HepG2 (cell line): Measurements from ENCODE around the gene MGAT5. TPM values are rescaled to one million over a fixed set of nuclear protein-coding genes. Genes with fewer than 3 reads are reported as not detected.

Experiments
- ATAC-seq: fragments of 200-7000 bp; cut with Tn5 transposase; 3 replicates; pipeline ENCODE4 v1.9.1; 2020; ENCODE audit warnings: mild to moderate bottlenecking, moderate library complexity
- BruUV-seq: library from RNA; stranded (reverse); fragments of 400-500 nt; replicated peaks from 2 replicates; lab custom pipeline; 2021; lab: Mats Ljungman, UMichigan
- CTCF ChIA-PET: fragments of 300-600 bp; formaldehyde crosslinking; extraction: SDS; loops from one replicate; lab custom pipeline; 2021; ENCODE audit warnings: low total read pairs, inconsistent platforms, low intra/inter-chr PET ratio; lab: Yijun Ruan, JAX
- POLR2A ChIA-PET: fragments of 350-600 bp; sonication (Branson Sonifier 250); formaldehyde crosslinking; loops from one replicate; lab custom pipeline; 2020; ENCODE audit warnings: antibody characterized with exemption, inconsistent platforms; lab: Yijun Ruan, JAX
- DNase-seq: peaks from one replicate; pipeline ENCODE4 v3.0.0-alpha.2; 2015; ENCODE audit warnings: low spot score
- FAIRE-seq: peaks from 3 replicates; lab custom pipeline; 2011; peaks lifted over from hg19 to GRCh38; lab: Jason Lieb, UNC
- H2AFZ ChIP-seq: one replicate; pipeline ENCODE4 v1.6.1; 2011; ENCODE audit warnings: low read length, inconsistent platforms
- H3K27ac ChIP-seq: fragments of 300-600 bp; 3 replicates; pipeline ENCODE4 v1.8.0; 2011; ENCODE audit warnings: mixed run types, mild to moderate bottlenecking, mixed read lengths, low read length, inconsistent platforms; ENCODE audit not compliant: insufficient read depth; ENCODE audit errors: extremely low read length
- H3K27me3 ChIP-seq, 2 experiments: fragments of 200-600 bp in 1 of 2; 2 replicates in 1 of 2; 3 replicates in 1 of 2; pipeline versions ENCODE4 v1.6.0 to v1.8.0; 2011; ENCODE audit warnings: low read length in 2 of 2, mild to moderate bottlenecking in 2 of 2, moderate library complexity in 2 of 2, inconsistent platforms in 1 of 2; ENCODE audit not compliant: insufficient read depth in 2 of 2, control insufficient read depth in 1 of 2
- H3K36me3 ChIP-seq, 2 experiments: fragments of 200-600 bp in 1 of 2; replicated peaks in 1 of 2; 2 replicates in 1 of 2; 3 replicates in 1 of 2; pipeline versions ENCODE4 v1.5.1 to v1.8.0; 2011; ENCODE audit warnings: low read length in 2 of 2, inconsistent platforms in 1 of 2; ENCODE audit not compliant: insufficient read depth in 2 of 2, control insufficient read depth in 1 of 2
- H3K4me1 ChIP-seq: 2 replicates; pipeline ENCODE4 v1.5.1; 2012; ENCODE audit warnings: low read length, inconsistent platforms; ENCODE audit not compliant: insufficient read depth
- H3K4me2 ChIP-seq: 2 replicates; pipeline ENCODE4 v1.6.0; 2011; ENCODE audit warnings: low read depth, low read length, inconsistent platforms
- H3K4me3 ChIP-seq, 3 experiments: fragments of 200-600 bp in 1 of 3; sonication (generic), shearing (Covaris generic) in 1 of 3; replicated peaks in 1 of 3; 2 replicates each; pipeline ENCODE4 v1.5.1; 2011 to 2016; ENCODE audit warnings: low read length in 3 of 3, inconsistent platforms in 2 of 3, low read depth in 2 of 3, mild to moderate bottlenecking in 2 of 3, control low read depth in 1 of 3, mixed read lengths in 1 of 3; ENCODE audit not compliant: insufficient read depth in 1 of 3
- H3K79me2 ChIP-seq: one replicate; pipeline ENCODE4 v1.6.1; 2011; ENCODE audit warnings: low read length, inconsistent platforms; ENCODE audit not compliant: insufficient read depth
- H3K9ac ChIP-seq: 2 replicates; pipeline ENCODE4 v1.6.0; 2011; ENCODE audit warnings: mild to moderate bottlenecking, low read depth, low read length, inconsistent platforms; ENCODE audit not compliant: insufficient read depth
- H3K9me3 ChIP-seq: 2 replicates; pipeline ENCODE4 v1.5.1; 2012; ENCODE audit warnings: mild to moderate bottlenecking, low read length
- H4K20me1 ChIP-seq: 2 replicates; pipeline ENCODE4 v1.6.0; 2011; ENCODE audit warnings: inconsistent platforms, mild to moderate bottlenecking, low read length, moderate library complexity; ENCODE audit not compliant: insufficient read depth
- HDAC1 ChIP-seq: sonication (generic); formaldehyde crosslinking; IDR thresholded peaks from 2 replicates; pipeline ENCODE4 v1.5.1; 2020; ENCODE audit warnings: mild to moderate bottlenecking, missing genetic modification reagents
- MXD4 ChIP-seq: IDR thresholded peaks from 2 replicates; pipeline ENCODE4 v1.6.1; 2016; ENCODE audit warnings: mild to moderate bottlenecking, missing biosample characterization, missing genetic modification reagents
- NFIB ChIP-seq: sonication (generic); formaldehyde crosslinking; IDR thresholded peaks from 2 replicates; pipeline ENCODE4 v1.9.0; 2021; ENCODE audit warnings: missing genetic modification reagents, mild to moderate bottlenecking, borderline replicate concordance
- PHF20 ChIP-seq: sonication (generic); formaldehyde crosslinking; IDR thresholded peaks from 2 replicates; pipeline ENCODE4 v1.5.0; 2020; ENCODE audit warnings: mild to moderate bottlenecking, missing genetic modification reagents
- POLR2A ChIP-seq, 2 experiments: IDR thresholded peaks; 2 replicates each; pipeline ENCODE4 v1.6.1; 2011; ENCODE audit warnings: low read depth in 2 of 2, low read length in 2 of 2, mild to moderate bottlenecking in 1 of 2, moderate library complexity in 1 of 2; ENCODE audit not compliant: insufficient read depth in 1 of 2
- RARG ChIP-seq: sonication (generic); formaldehyde crosslinking; IDR thresholded peaks from 2 replicates; pipeline ENCODE4 v1.4.0; 2020; ENCODE audit warnings: low read depth, mild to moderate bottlenecking, missing genetic modification reagents
- RELA ChIP-seq: sonication (generic); formaldehyde crosslinking; IDR thresholded peaks from 2 replicates; pipeline ENCODE4 v1.4.0; 2020; ENCODE audit warnings: missing genetic modification reagents
- TCF12 ChIP-seq, 2 experiments: fragments of 450-650 bp in 1 of 2; sonication (generic) in 1 of 2; formaldehyde crosslinking in 1 of 2; IDR thresholded peaks; 2 replicates each; pipeline versions ENCODE4 v1.6.1 to v1.8.0; 2017 to 2022; ENCODE audit warnings: antibody characterized with exemption in 1 of 2, mild to moderate bottlenecking in 1 of 2, missing genetic modification reagents in 1 of 2, moderate library complexity in 1 of 2
- UBTF ChIP-seq: sonication (generic); formaldehyde crosslinking; IDR thresholded peaks from 2 replicates; pipeline ENCODE4 v1.4.0; 2020; ENCODE audit warnings: mild to moderate bottlenecking, missing genetic modification reagents
- ZFP36L1 ChIP-seq: sonication (generic); formaldehyde crosslinking; IDR thresholded peaks from 2 replicates; pipeline ENCODE4 v1.8.0; 2022; ENCODE audit warnings: mild to moderate bottlenecking, missing genetic modification reagents, moderate library complexity
- ZNF33B ChIP-seq: sonication (generic); formaldehyde crosslinking; IDR thresholded peaks from 2 replicates; pipeline ENCODE4 v1.5.1; 2020; ENCODE audit warnings: mild to moderate bottlenecking, missing genetic modification reagents
- ZNF567 ChIP-seq: sonication (generic); formaldehyde crosslinking; IDR thresholded peaks from 2 replicates; pipeline ENCODE4 v1.8.1; 2023; ENCODE audit warnings: mild to moderate bottlenecking, missing genetic modification reagents, borderline replicate concordance
- ZNF607 ChIP-seq: sonication (generic); formaldehyde crosslinking; IDR thresholded peaks from 2 replicates; pipeline ENCODE4 v1.5.1; 2020; ENCODE audit warnings: missing genetic modification reagents, mild to moderate bottlenecking, borderline replicate concordance
- ZNF674 ChIP-seq: sonication (generic); formaldehyde crosslinking; IDR thresholded peaks from 2 replicates; pipeline ENCODE4 v1.5.0; 2020; ENCODE audit warnings: low read depth, mild to moderate bottlenecking, missing genetic modification reagents
- ZNF747 ChIP-seq: sonication (generic); formaldehyde crosslinking; IDR thresholded peaks from 2 replicates; pipeline ENCODE4 v1.8.1; 2023; ENCODE audit warnings: missing genetic modification reagents, mild to moderate bottlenecking, borderline replicate concordance
- ZSCAN31 ChIP-seq: sonication (generic); formaldehyde crosslinking; IDR thresholded peaks from 2 replicates; pipeline ENCODE4 v1.5.0; 2020; ENCODE audit warnings: low read depth, mild to moderate bottlenecking, missing genetic modification reagents
- WGBS: methylation state at CpG from one replicate; pipeline ENCODE4 v1.1.6; 2017; ENCODE audit warnings: low lambda C conversion rate; 5-methylcytosine and 5-hydroxymethylcytosine counted together
- in situ Hi-C: cut with HindIII; loops from 2 replicates; pipeline ENCODE4 v1.10.0; 2017; ENCODE audit warnings: low pct_unique_long_range_greater_than_20kb; ENCODE audit not compliant: extremely low pct_ligation_motif_present
- intact Hi-C: fragments of 100-400 bp; cut with micrococcal nuclease; formaldehyde crosslinking; loops from one replicate; pipeline ENCODE4 v1.10.0; 2022; ENCODE audit not compliant: unreplicated experiment
- polyA plus RNA-seq, 8 experiments: library from polyadenylated mRNA; depleted of rRNA in 3 of 8; stranded (reverse) in 7 of 8; unstranded in 1 of 8; fragments of >200 nt; fragmentation: Illumina TruSeq in 4 of 8; extraction: Trizol in 4 of 8; gene quantifications; 2 replicates each; pipeline versions ENCODE4 v1.2.1 to v1.2.3, GENCODE V29; 2011 to 2016; ENCODE audit warnings: low read depth in 4 of 8, missing spikeins in 1 of 8, mixed read lengths in 1 of 8; ENCODE audit not compliant: insufficient read depth in 1 of 8
- total RNA-seq, 5 experiments: library from RNA; depleted of rRNA; stranded (reverse); fragments of >200 nt; fragmentation: Illumina TruSeq; extraction: Trizol; gene quantifications; 2 replicates each; pipeline ENCODE4 v1.2.3, GENCODE V29; 2016; ENCODE audit warnings: low read depth in 1 of 5
- TF ChIP-seq, protein P1 (sequence below): sonication (generic); formaldehyde crosslinking; IDR thresholded peaks from 2 replicates; pipeline ENCODE4 v1.4.0; 2020; ENCODE audit warnings: missing genetic modification reagents

MGAT5 gene
- total and polyA plus RNA-seq, 2 of the 13 experiments (the other 11 are each of a cell fraction or from before 2014, with no cell fraction given), result 33.1 to 60.2 TPM

DNA sequence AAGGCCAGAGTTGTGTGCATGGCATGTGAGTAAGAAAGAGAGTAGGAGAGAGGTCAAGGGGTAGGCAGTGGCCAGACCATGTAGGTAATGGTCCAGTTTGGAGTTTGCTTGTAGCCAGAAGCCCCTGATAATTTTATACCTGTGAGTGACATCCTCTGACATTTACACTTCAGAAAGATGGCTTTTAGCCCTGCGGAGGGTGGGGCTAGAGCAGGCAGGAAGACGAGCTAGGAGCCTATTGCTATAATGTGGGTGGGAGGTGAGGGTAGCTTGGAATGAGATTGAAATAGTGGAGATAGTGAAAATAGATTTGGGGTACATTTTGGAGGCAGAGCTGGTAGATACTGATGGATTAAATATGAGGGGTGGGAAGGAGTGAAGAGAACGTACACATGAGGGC is 48.8 kb upstream of the MGAT5 start:
- no peak overlapping the region for H2AFZ ChIP-seq
- DNase-seq, result no peak
- ATAC-seq, result no peak
- ChIA-PET CTCF (interaction anchor here (4.0 kb wide), 1 partner anchor 86 kb away, joined by 60 read pairs; no protein-coding TSS in a partner anchor), POLR2A (interaction anchor here (1.5 kb wide), 1 partner anchor 85 kb away, joined by 5 read pairs; no protein-coding TSS in a partner anchor)
- in situ Hi-C loops, result loop anchor here (5.0 to 25.0 kb wide), 2 partner anchors 88 to 318 kb away; no protein-coding TSS in a partner anchor
- 93% methylated on average over 3 of the region's 3 CpGs for WGBS
- H4K20me1 ChIP-seq, result peaks cover 16% of the 10 kb centered on the region; the same call in 1 of the 2 replicates
- H3K4me2 ChIP-seq, result no peak overlapping the region
- no TSS peak for BruUV-seq
- H3K27ac ChIP-seq, result no peak overlapping the region
- no peak for FAIRE-seq
- no peaks in the 10 kb centered on the region for H3K36me3 ChIP-seq
- peaks cover 17% of the 10 kb centered on the region for H3K4me1 ChIP-seq
- no peak overlapping the region for H3K9ac ChIP-seq
- intact Hi-C loops, result loop anchor here (5.0 kb wide), 3 partner anchors 88 to 318 kb away; no protein-coding TSS in a partner anchor
- H3K79me2 ChIP-seq, result peaks cover 43% of the 10 kb centered on the region
- no peaks in the 10 kb centered on the region for H3K9me3 ChIP-seq
- no peak overlapping the region for H3K4me3 ChIP-seq
- H3K27me3 ChIP-seq, result no peaks in the 10 kb centered on the region
- no peak for TF ChIP-seq ZNF674 (CRISPR knock-in tag)
- TF ChIP-seq ZNF33B (CRISPR knock-in tag), result no peak
- TF ChIP-seq ZNF607 (CRISPR knock-in tag), result no peak
- TF ChIP-seq ZNF567, result no peak
- TF ChIP-seq RARG (CRISPR knock-in tag), result no peak
- no peak for TF ChIP-seq RELA (CRISPR knock-in tag)
- no peak for TF ChIP-seq MXD4 (CRISPR knock-in tag)
- TF ChIP-seq ZFP36L1 (CRISPR knock-in tag), result no peak
- no peak for TF ChIP-seq PHF20 (CRISPR knock-in tag)
- TF ChIP-seq ZSCAN31 (CRISPR knock-in tag), result no peak
- no peak for TF ChIP-seq ZNF747 (CRISPR knock-in tag)
- TF ChIP-seq UBTF (CRISPR knock-in tag), result no peak
- TF ChIP-seq, protein P1, sequence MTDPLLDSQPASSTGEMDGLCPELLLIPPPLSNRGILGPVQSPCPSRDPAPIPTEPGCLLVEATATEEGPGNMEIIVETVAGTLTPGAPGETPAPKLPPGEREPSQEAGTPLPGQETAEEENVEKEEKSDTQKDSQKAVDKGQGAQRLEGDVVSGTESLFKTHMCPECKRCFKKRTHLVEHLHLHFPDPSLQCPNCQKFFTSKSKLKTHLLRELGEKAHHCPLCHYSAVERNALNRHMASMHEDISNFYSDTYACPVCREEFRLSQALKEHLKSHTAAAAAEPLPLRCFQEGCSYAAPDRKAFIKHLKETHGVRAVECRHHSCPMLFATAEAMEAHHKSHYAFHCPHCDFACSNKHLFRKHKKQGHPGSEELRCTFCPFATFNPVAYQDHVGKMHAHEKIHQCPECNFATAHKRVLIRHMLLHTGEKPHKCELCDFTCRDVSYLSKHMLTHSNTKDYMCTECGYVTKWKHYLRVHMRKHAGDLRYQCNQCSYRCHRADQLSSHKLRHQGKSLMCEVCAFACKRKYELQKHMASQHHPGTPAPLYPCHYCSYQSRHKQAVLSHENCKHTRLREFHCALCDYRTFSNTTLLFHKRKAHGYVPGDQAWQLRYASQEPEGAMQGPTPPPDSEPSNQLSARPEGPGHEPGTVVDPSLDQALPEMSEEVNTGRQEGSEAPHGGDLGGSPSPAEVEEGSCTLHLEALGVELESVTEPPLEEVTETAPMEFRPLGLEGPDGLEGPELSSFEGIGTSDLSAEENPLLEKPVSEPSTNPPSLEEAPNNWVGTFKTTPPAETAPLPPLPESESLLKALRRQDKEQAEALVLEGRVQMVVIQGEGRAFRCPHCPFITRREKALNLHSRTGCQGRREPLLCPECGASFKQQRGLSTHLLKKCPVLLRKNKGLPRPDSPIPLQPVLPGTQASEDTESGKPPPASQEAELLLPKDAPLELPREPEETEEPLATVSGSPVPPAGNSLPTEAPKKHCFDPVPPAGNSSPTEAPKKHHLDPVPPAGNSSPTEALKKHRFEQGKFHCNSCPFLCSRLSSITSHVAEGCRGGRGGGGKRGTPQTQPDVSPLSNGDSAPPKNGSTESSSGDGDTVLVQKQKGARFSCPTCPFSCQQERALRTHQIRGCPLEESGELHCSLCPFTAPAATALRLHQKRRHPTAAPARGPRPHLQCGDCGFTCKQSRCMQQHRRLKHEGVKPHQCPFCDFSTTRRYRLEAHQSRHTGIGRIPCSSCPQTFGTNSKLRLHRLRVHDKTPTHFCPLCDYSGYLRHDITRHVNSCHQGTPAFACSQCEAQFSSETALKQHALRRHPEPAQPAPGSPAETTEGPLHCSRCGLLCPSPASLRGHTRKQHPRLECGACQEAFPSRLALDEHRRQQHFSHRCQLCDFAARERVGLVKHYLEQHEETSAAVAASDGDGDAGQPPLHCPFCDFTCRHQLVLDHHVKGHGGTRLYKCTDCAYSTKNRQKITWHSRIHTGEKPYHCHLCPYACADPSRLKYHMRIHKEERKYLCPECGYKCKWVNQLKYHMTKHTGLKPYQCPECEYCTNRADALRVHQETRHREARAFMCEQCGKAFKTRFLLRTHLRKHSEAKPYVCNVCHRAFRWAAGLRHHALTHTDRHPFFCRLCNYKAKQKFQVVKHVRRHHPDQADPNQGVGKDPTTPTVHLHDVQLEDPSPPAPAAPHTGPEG, result no peak
- TF ChIP-seq HDAC1 (CRISPR knock-in tag), result no peak
- TF ChIP-seq TCF12 (IDR thresholded peaks at IDR 0.05), result no peak
- no peak for TF ChIP-seq TCF12 (CRISPR knock-in tag; IDR thresholded peaks at IDR 0.05)
- no peak for TF ChIP-seq NFIB (CRISPR knock-in tag)
- TF ChIP-seq POLR2A (IDR thresholded peaks at IDR 0.05; ENCODE audit: insufficient read depth in 1 of 2, low read depth in 2 of 2, low read length in 2 of 2), result no peak
